Breast epithelium (tissue), 3 donors: ENCODE results near the gene ATOSA.

Experiments
- POLR2A ChIP-seq: fragments of 450-650 bp; IDR thresholded peaks from one replicate; pipeline ENCODE4 v1.6.1; 2016; ENCODE audit warnings: antibody characterized with exemption, mild to moderate bottlenecking, moderate library complexity
- POLR2AphosphoS5 ChIP-seq, 3 donors: sonication (generic); formaldehyde crosslinking; IDR thresholded peaks; one replicate each; pipeline ENCODE4 v1.6.1; 2017; ENCODE audit warnings: antibody characterized with exemption in 3 of 3
- TF ChIP-seq, protein P1 (sequence below), 3 donors: fragments of 450-650 bp; IDR thresholded peaks; one replicate each; pipeline ENCODE4 v1.5.1; 2016 to 2017; ENCODE audit warnings: antibody characterized with exemption in 3 of 3, mild to moderate bottlenecking in 3 of 3, moderate library complexity in 3 of 3

DNA sequence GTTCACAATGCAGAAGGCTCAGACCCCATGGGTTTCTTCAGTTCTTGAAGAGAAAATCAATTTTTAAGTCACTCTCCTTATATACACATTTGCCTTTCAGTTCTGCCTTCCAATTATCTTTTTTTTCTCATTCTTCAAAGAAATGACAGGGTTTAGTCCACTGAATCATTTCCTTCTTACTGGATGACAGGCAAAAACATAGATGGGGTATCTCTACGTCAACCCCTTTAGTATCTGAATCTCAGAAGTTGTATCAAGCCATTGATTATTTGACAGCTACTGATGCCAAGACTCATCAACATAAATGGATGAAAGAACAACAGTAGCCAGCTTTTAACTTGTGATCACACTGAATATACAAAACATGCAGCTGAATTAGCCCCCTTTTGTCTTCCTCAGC is 6.5 kb downstream of the ATOSA start:
- no peak for TF ChIP-seq POLR2A
- no peak for TF ChIP-seq POLR2AphosphoS5 (IDR thresholded peaks at IDR 0.05)
- TF ChIP-seq, protein P1, sequence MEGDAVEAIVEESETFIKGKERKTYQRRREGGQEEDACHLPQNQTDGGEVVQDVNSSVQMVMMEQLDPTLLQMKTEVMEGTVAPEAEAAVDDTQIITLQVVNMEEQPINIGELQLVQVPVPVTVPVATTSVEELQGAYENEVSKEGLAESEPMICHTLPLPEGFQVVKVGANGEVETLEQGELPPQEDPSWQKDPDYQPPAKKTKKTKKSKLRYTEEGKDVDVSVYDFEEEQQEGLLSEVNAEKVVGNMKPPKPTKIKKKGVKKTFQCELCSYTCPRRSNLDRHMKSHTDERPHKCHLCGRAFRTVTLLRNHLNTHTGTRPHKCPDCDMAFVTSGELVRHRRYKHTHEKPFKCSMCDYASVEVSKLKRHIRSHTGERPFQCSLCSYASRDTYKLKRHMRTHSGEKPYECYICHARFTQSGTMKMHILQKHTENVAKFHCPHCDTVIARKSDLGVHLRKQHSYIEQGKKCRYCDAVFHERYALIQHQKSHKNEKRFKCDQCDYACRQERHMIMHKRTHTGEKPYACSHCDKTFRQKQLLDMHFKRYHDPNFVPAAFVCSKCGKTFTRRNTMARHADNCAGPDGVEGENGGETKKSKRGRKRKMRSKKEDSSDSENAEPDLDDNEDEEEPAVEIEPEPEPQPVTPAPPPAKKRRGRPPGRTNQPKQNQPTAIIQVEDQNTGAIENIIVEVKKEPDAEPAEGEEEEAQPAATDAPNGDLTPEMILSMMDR (IDR thresholded peaks at IDR 0.05) = no peak
